GM13976 (cell line): ENCODE data around the gene KMT2C.

Source experiments
- DNase-seq: peaks from one replicate; pipeline ENCODE4 v3.0.0; 2012; ENCODE audit warnings: low spot score
- in situ Hi-C: fragments of 300-500 bp; cut with MboI; formaldehyde crosslinking; loops from one replicate; pipeline ENCODE4 v1.12.0; 2022; ENCODE audit warnings: low sequenced_read_pairs, mixed read lengths, inconsistent platforms; ENCODE audit not compliant: unreplicated experiment
- TF ChIP-seq, protein P1 (sequence below): IDR thresholded peaks from 2 replicates; pipeline ENCODE4 v1.5.1; 2012; ENCODE audit warnings: borderline replicate concordance, mild to moderate bottlenecking; ENCODE audit not compliant: insufficient read depth; ENCODE audit errors: extremely low read depth, missing control alignments, control extremely low read depth

Gene KMT2C

DNA sequence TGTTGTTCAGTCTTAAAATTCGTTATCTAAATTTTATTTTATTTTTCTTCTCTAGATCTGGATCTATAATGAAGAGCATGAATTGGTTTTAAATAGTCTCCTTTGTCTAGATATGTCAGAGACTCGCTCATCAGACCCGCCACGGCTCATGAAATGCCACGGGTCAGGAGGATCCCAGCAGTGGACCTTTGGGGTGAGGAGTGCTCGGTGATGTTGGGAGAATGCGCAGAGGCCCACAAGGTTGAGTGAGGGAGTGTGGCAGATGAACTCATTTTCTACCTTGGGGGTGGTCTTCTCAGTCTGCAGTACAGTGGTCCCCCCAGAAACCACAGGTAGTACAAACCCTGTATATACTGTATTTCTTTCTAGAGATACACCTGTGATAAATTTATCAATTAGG lies 315.0 kb downstream of the KMT2C start:
- no peak for DNase-seq
- in situ Hi-C loops: no loop called here
- TF ChIP-seq, protein P1, sequence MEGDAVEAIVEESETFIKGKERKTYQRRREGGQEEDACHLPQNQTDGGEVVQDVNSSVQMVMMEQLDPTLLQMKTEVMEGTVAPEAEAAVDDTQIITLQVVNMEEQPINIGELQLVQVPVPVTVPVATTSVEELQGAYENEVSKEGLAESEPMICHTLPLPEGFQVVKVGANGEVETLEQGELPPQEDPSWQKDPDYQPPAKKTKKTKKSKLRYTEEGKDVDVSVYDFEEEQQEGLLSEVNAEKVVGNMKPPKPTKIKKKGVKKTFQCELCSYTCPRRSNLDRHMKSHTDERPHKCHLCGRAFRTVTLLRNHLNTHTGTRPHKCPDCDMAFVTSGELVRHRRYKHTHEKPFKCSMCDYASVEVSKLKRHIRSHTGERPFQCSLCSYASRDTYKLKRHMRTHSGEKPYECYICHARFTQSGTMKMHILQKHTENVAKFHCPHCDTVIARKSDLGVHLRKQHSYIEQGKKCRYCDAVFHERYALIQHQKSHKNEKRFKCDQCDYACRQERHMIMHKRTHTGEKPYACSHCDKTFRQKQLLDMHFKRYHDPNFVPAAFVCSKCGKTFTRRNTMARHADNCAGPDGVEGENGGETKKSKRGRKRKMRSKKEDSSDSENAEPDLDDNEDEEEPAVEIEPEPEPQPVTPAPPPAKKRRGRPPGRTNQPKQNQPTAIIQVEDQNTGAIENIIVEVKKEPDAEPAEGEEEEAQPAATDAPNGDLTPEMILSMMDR: no peak

DNA sequence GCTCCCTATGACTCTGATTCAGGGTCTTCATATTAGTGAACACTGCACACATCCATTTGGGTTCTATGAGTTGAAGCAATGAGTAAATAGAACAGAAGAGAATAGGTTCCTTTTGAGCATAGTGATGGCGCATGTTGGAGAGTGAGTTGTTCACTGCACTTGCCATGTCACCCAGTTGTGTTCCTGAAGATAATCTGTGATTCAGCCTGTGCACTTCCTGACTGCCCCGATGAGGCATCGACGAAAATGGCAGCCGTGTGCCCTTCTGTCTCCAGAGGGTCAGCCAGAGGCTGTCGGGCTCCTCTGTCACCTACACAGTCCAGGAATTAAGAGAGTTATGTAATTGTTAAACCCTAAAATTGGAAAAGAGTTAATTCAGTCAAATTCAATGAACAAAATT lies 315.6 kb downstream of the KMT2C start:
- in situ Hi-C loops: no loop called here
- TF ChIP-seq, protein P1: no peak

GRCh38 chr7:152117356-152117755 lies 318.4 kb downstream of the KMT2C start:
- in situ Hi-C loops: no loop called here
- no peak for DNase-seq
- TF ChIP-seq, protein P1: no peak

More for the DNA sequence above, 315.6 kb downstream of the KMT2C start:
- no peak for DNase-seq

DNA sequence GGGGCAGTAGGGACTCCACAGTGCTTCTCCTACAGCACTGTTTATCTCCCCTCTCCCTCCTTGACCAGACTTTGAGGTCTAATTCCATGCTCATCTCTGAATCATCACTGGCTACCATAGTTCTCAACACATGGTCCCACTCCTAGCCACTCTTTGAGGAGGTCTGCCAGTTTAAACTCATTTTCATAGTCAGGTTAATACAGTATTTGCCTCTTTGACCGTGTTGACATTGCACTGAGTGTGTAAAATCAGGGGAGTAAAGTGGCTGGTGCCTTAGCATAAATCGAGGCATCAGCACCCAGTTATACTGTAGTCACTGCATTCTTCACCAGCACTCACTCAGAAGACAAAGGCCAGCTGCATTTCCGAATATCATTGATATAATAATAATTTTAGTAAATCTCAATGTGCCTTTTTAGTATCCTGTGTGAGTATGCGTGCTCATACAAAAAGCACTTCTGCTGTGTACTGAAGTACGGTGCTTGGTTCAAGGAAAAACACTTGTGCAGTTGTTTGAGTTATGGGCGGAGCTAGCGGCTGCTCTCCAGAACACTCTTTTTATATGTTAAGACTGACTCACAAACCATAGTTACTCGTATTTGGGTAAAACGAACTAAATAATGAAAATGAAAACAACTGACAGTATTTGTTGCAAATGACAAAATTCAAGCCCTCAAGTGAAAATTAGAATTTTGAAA lies 320.6 kb downstream of the KMT2C start:
- TF ChIP-seq, protein P1: no peak
- in situ Hi-C loops: no loop called here
- DNase-seq: no peak

DNA sequence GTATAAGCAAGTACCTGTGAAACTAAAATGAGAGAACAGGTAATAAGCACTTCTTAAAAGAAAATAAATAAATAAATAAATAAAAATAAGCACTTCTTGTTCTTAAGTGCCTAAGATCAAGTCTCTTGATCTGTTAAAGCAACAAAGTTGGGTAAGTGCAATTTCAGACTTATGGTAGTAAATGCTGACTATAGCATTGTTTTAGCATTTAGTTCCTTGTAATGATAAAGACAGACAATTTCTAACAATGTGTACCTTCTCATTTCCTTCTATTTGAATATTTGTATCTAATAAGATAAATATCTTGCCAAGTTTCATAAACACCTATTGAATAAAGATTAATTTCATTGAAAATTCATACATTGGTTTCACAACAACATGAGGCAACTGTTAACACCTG lies 323.0 kb downstream of the KMT2C start:
- no peak for DNase-seq
- in situ Hi-C loops: no loop called here
- TF ChIP-seq, protein P1: no peak

DNA sequence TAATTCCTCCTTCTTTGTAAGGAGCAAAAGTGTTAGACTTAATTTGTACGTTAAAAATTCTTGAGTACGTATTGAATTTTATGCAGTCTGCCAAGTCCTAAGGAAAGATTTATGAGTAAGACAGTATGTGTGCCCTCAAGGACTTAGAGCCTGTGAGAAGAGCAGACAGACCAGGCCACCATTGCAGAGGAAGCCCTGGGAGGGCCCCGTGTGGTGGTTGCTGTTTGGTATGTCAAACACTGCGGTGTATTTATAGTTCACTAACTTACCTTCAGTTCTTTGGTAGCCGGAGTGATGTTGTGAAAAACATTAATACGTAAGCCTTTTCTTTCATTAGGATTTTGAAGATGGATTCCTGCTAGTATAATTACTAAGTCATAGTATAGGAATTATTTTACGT lies 327.4 kb downstream of the KMT2C start:
- TF ChIP-seq, protein P1: no peak
- in situ Hi-C loops: no loop called here
- DNase-seq: no peak
